GM12874 (cell line): ENCODE results near the gene ARHGAP18.

Source experiments
- TF ChIP-seq, protein P1 (sequence below): IDR thresholded peaks from 2 replicates; pipeline ENCODE4 v1.5.1; 2011; ENCODE audit warnings: low read depth, mild to moderate bottlenecking, control low read depth, low read length, moderate library complexity; ENCODE audit not compliant: insufficient read depth

The ARHGAP18 gene

DNA sequence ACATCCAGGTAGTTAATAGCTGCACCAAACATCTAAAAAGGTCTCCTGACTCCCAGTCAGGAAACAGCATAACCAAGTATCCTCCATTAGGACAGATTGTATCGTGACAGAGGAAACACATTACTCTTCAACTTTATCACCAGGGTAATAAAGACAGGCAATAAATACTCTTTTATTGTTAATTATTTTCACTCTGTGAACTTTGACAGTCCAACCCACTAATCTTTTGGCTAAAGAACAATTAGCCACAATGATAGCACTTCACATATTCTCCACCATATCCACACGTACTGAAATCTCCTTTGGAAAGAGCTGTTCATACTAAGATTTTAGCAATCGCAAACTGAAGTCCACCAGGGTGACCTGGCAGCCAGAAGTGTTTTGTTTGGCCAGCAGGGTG is 46.4 kb downstream of the ARHGAP18 start:
- TF ChIP-seq, protein P1, sequence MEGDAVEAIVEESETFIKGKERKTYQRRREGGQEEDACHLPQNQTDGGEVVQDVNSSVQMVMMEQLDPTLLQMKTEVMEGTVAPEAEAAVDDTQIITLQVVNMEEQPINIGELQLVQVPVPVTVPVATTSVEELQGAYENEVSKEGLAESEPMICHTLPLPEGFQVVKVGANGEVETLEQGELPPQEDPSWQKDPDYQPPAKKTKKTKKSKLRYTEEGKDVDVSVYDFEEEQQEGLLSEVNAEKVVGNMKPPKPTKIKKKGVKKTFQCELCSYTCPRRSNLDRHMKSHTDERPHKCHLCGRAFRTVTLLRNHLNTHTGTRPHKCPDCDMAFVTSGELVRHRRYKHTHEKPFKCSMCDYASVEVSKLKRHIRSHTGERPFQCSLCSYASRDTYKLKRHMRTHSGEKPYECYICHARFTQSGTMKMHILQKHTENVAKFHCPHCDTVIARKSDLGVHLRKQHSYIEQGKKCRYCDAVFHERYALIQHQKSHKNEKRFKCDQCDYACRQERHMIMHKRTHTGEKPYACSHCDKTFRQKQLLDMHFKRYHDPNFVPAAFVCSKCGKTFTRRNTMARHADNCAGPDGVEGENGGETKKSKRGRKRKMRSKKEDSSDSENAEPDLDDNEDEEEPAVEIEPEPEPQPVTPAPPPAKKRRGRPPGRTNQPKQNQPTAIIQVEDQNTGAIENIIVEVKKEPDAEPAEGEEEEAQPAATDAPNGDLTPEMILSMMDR = no peak

DNA sequence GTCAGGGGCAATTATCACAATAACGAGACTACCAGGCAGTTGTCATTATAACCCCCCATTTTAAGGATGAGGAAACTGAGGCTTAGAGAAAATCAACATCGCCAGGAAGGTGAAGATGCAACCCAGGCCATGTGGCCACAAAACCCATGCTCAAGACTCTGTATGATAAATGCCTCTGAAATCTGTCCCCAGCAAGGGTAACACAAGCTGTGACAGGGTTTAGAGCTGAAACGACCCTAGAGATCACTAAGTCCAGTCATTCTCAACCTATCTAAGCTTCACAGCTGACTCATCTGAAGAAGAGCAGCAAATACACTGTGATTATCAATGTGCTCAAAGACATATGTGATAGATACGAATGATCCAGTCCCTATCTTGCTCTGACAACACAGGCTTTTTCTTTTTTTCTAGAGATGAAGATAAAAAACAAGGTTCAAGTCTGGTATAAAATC is 47.0 kb downstream of the ARHGAP18 start:
- TF ChIP-seq, protein P1 = no peak

DNA sequence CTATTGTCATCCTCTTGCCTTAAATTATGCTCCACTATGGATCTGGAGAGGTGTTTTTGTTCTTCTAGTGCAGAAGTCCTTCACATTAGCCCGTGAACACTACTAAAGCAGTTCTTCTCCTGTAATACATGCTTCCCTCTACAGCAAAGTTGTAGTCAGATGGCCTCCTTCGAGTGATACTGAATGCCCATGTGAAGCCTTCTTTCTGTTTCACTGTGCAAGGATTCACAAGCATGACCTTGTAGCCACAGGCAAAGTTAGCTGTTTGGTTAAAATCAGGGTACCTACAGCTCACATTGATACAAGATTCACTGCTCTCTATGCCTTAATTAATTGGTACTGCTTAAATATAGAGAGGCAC is 47.6 kb downstream of the ARHGAP18 start:
- TF ChIP-seq, protein P1 = no peak

DNA sequence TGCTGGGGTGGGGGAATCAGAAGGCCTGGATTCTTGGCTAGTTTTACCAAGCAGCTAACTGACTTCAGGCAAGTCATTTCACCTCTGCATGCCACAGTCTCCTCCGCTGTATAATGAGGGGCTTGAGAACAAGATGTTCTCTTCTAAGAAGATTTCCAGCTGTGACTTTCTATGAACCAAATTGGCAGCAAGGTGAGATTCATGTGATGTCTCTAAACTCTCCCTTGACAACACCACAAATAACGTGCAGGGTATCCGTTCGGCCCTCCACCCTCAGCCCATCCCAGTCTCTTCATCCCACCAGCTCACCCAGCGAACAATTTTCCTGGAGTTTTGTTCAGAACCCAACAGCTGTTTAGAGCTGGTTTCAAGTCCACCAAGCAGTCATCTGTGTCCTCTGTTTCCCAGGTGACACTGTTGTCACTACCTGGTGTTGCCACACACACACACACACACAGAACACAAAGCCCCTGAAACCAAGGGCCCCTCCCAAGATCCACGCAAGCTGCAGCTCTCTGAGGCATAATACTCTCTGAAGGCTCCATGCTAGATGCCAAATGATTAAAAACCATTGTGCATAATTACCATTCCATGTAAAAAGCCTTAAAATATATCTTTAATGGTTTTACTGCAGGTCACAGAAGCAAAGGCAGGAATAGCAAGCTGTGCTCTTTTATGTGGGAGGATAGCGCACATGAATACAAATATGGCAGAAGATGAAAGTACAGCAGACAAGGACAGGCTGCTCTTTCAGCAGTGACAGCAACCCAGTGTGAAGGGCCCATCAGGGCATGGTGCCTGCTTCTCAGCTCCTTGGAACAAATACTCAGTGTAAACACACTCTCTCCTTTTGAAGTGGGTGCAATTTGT is 48.2 kb downstream of the ARHGAP18 start:
- TF ChIP-seq, protein P1 = no peak

DNA sequence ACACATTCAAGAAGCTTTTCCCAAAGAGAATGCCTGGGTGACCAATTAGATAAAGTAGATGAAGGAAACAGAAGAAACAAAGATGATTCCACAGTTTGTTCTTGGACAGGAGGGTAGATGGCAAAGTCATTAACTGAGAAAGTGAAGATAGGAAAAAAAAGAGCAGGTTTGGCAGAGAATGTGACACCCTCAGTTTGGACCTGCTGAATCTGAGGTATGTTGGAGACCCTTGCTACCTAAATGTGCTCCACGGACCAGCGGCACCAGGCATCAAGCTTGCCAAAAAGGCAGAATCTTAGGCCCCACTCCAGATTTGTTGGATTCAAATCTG is 49.7 kb downstream of the ARHGAP18 start:
- TF ChIP-seq, protein P1 = no peak

DNA sequence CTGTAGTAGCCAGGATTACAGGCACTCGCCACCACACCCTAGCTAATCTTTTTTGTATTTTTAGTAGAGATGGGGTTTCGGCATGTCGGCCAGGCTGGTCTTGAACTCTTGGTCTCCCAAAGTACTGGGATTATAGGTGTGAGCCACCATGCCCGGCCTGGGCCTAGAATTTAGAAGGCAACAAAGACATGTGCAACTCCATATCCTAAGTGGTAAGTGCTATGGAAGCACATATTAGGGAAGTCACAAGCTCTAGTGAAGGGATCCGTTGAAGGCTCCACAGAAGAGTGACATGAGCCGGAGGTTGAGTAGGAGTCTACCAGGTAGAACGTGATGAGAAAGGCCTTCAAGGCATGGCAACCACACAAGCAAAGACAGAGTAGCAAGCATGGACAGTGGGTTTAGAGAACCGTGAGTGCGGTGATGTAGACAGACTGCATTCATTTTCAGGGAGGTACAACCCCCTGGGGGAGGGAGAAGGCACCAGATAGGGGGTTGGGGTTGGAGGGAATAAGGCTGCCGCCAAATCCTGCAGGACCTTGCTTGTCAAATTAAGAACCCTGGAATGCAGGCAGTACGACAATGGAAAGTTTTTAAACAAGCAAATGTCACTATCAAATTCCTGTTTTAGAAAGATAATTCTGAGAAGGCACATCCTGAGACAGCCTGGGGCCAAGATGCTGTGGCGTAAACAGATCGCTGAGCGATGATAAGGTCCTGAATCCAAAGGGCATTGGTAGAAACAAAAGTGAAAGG is 50.2 kb downstream of the ARHGAP18 start:
- TF ChIP-seq, protein P1 = no peak

DNA sequence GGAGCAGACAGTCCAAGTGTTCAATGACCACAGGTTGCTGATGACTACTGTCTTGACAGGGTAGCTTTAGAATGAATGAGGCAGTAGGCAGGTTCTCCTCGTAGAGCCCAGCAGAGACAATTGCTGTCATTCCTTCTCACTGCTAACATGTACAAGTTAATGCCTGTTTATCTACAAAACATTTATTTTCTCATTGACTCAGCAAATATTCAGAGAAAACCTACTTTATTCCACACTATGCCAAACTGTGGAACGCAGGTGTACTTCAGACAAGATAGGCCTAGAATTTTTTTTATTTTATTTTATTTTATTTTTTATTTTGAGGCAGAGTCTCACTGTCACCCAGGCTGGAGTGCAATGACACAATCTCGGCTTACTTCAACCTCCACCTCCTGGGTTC is 50.8 kb downstream of the ARHGAP18 start:
- TF ChIP-seq, protein P1 = no peak
